Measurements from ENCODE around the gene KCNH2.

Gene KCNH2

GRCh38 chr7:150947241-150947745 lies 30.8 kb downstream of the KCNH2 start:
- no peak overlapping the region for H3K4me3 ChIP-seq (ENCODE audit: low read depth, low read length)
- no peak for TF ChIP-seq CTCF (IDR thresholded peaks at IDR 0.05; ENCODE audit: insufficient read depth, low read depth, low read length, missing control alignments)
- DNase-seq (ENCODE audit: low read depth): no peak

- no peak for DNase-seq (ENCODE audit: low read depth)
- TF ChIP-seq CTCF (IDR thresholded peaks at IDR 0.05; ENCODE audit: insufficient read depth, low read depth, low read length, missing control alignments): no peak
- H3K4me3 ChIP-seq (ENCODE audit: low read depth, low read length): no peak overlapping the region
Measured at GRCh38 chr7:150946421-150947240, 31.5 kb downstream of the KCNH2 start.

GRCh38 chr7:150945853-150946420 lies 32.2 kb downstream of the KCNH2 start:
- no peak for TF ChIP-seq CTCF (IDR thresholded peaks at IDR 0.05; ENCODE audit: insufficient read depth, low read depth, low read length, missing control alignments)
- no peak overlapping the region for H3K4me3 ChIP-seq (ENCODE audit: low read depth, low read length)
- DNase-seq (ENCODE audit: low read depth): no peak

GRCh38 chr7:150945171-150945852 lies 32.8 kb downstream of the KCNH2 start:
- DNase-seq (ENCODE audit: low read depth): no peak
- no peak for TF ChIP-seq CTCF (IDR thresholded peaks at IDR 0.05; ENCODE audit: insufficient read depth, low read depth, low read length, missing control alignments)
- H3K4me3 ChIP-seq (ENCODE audit: low read depth, low read length): no peak overlapping the region

GRCh38 chr7:150944066-150945042 lies 33.8 kb downstream of the KCNH2 start:
- no peak overlapping the region for H3K4me3 ChIP-seq (ENCODE audit: low read depth, low read length)
- no peak for TF ChIP-seq CTCF (IDR thresholded peaks at IDR 0.05; ENCODE audit: insufficient read depth, low read depth, low read length, missing control alignments)
- DNase-seq (ENCODE audit: low read depth): no peak

- TF ChIP-seq CTCF (IDR thresholded peaks at IDR 0.05; ENCODE audit: insufficient read depth, low read depth, low read length, missing control alignments): no peak
- DNase-seq (ENCODE audit: low read depth): no peak
- no peak overlapping the region for H3K4me3 ChIP-seq (ENCODE audit: low read depth, low read length)
Measured at GRCh38 chr7:150943453-150943814, 34.7 kb downstream of the KCNH2 start.

Data from GM12865 (cell line).